HG02642 (cell line): ENCODE measurements around the gene APPBP2.
"Not testable (repeated sequence)": the region's sequence is repeated elsewhere in the genome, so short reads cannot be mapped to it uniquely, and the experiment has no call there.

ENCODE experiments used
- ATAC-seq: cut with Tn5 transposase; IDR thresholded peaks from one replicate; pipeline ENCODE4 v1.9.1; 2021; ENCODE audit warnings: mild to moderate bottlenecking; ENCODE audit not compliant: unreplicated experiment, poor library complexity

APPBP2 gene

DNA sequence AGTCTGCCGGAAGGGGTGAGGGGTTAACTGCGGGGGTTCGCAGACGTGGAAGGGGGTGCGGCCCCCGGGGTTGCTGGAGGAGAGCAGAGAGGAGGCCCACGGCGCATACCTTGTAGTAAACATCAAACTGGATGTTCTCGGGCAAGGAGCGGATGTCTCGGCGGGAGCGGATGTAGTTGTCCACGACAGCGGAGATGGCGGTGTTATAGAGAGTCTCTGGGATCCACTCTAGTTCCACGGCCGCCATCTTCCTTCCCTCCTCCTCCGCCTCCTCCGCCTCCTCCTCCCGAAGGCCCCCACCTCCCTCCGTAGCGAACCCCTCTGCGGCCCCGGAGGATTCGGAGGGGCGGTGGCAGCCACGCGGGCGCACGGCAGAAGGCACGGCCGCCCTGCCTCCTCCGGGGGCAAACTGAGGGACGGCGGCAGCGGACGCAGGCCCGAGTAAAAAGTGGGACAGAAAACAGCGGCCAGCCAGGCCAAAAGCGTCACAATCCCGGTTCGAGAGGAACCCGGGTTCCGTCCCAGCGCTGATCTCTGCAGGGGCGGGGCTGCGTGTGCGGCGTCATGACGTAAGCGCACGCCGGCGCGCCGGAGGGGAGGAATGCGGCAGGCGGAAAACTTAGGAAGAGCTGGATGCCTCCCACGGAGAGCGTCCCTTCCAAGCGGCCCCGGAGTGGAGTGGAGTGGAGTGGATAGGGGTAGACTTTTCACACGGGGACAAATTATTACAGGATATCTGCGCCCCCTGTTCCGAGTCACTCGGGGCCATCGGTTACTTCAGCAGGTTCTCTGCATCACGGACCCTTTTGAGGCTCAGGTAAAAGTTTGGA is at the start of gene APPBP2:
Gene APPBP2 (minus strand): TSS at position 558 of the 830 bp plus-strand sequence. CDS start 311 bp downstream, at position 247.
- peak; percentile 93 for ATAC-seq

DNA sequence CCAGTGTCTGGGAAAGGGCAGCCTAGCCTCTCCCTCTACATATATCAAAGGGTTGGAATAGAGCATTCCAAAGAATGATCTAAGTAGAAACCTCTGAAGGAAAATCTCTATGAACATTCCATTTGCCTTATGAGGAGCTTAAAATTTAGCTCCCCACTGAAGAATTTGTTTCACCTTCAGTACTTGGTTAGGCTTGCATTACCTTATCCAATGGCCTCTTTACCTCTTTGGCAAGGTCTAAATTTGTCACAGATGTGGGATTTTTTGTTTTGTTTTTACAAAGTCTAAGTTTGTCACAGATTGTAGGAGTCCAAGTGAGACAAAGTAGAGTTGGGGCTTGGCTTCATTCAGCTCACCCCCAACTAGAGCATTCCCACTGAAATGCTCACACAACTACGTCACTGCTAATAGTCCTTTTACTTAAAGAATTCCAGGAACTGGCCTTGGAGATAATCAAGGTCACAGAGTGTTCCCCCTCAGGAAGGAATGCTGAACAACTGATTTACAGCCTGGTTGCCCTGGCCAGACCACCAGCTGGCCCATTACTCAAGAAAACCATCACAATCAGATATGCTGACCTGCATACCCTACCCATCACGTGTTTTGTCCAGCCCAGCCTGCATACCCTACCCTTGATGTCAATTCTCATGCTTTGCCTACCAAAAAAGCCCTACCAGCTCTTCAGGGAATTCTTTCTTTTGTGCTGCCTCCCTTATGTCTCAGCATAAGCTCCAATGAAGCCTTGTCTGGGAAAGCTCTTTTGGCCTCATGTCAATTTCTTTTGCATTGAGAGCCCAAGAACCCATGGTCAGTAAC is 47.4 kb upstream of the APPBP2 start:
- ATAC-seq: no peak

- no peak for ATAC-seq
These were observed 39.2 kb upstream of the APPBP2 start for GRCh38 chr17:60565233-60565632.

DNA sequence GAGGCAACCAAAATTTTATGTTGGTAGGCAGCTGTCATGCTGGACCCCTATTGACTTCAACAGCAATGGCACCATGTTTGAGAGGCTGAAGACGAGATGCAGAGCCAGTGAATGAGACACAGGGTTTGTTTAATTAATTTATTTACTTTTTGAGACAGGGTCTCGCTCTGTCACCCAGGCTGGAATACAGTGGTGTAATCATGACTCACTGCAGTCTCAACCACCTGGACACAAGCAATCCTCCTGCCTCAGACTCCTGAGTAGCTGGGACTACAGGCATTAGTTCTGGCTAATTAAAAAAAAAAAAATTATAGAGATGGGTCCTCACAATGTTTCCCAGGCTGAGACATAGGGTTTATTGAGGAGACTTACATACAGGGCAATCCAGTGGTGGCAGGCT is 37.7 kb upstream of the APPBP2 start:
- ATAC-seq: no peak

GRCh38 chr17:60562421-60562820 is 36.4 kb upstream of the APPBP2 start:
- ATAC-seq: no peak

- no peak for ATAC-seq
These were observed 34.8 kb upstream of the APPBP2 start for GRCh38 chr17:60560860-60561257.

DNA sequence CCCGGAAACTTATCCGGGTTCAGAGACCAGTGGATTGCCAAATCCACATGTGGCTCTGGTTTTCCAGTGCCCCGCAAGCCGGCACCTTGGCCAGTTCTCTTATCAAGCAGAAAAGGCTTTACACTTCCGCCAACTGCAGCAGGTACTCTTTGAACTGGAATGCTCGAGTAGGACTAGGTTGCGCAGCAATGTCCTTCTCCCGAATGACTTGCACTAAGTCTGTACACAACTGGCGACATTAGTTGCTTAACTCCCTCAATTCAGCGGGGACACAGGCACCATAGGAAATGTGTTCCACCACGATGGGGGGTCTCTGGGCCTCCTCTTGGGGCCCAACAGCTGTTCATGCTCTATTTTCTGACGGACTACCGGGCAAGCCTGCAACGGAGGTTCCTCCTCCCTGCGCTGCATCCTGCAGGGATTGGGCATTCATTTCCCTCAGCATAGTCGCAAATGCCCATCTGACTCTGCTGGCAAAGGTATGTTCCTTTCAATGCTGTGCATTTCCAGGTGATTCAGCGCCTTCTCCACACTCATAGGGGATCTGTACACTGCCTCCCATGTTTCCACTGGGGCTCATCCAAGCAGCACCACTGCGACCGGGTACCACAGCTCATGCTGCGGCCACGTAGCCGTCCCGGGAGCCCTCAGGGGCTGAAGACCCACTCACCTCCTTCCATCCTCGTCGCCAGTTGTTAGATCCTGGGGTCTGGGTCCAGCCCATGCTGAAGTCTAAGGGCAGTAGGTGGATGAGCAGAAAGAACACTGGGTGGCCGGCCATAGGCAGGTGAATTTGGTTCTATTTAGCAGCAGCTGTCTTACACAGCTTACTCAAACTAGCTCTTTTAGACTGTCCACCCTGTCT is 34.2 kb upstream of the APPBP2 start:
- no peak for ATAC-seq

- ATAC-seq: no peak
These were observed 33.6 kb upstream of the APPBP2 start for GRCh38 chr17:60559659-60559994.

DNA sequence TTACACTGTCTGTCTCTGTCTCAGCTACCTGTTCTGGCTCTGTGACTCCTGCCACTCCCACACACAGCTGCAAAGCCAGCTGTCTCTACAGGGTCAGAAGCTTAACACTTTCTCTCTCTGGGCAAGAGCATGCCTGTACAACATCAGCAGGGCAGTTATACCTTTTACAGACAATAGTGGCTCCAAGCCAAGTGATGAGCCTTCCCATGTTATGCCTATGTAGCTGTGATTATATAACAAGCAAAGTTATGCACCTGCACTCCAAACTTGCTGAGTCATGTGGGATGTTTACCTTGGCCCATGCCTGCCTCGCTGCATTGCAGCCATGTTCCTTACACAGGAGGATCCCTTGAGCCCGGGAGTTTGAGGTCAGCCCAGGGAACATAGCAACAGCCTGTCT is 31.8 kb upstream of the APPBP2 start:
- no peak for ATAC-seq

DNA sequence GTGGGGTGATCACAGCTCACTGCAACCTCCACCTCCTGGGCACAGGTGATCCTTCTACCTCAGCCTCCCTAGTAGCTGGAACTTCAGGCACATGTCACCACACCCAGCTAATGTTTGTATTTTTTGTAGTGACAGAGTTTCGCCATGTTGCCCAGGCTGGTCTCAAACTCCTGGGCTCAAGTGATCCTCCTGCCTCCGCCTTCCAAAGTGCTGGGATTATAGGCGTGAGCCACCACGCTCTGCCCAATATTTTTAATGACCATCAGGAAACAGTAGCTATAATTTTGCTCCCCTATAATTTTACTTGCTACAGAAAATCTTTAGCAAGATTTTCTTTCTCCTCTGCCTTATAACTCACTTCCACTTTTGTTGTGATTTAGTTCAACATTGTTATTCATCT is 29.7 kb upstream of the APPBP2 start:
- no peak for ATAC-seq

DNA sequence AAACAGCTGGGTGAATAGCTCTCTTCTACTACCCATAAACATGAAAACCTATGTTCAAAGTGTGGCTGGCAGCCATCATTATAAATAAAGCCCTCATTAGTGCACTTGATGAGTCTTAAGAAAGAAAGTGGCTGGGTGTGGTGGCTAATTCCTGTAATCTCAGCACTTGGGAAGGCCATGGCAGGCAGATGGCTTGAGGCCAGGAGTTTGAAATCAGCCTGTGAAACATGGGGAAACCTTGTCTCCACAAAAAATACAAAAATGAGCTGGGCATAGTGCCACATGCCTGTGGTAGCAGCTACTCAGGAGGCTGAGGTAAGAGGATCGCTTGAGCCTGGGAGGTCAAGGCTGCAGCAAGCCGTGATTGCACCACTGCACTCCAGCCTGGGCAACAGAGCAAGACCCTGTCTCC is 28.3 kb upstream of the APPBP2 start:
- ATAC-seq: no peak

DNA sequence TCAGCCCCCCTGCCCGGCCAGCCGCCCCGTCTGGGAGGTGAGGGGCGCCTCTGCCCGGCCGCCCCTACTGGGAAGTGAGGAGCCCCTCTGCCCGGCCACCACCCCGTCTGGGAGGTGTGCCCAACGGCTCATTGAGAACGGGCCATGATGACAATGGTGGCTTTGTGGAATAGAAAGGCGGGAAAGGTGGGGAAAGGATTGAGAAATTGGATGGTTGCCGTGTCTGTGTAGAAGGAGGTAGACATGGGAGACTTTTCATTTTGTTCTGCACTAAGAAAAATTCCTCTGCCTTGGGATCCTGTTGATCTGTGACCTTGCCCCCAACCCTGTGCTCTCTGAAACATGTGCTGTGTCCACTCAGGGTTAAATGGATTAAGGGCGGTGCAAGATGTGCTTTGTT is 26.2 kb upstream of the APPBP2 start:
- not testable (repeated sequence) for ATAC-seq

- ATAC-seq: no peak
These were observed 22.9 kb upstream of the APPBP2 start for GRCh38 chr17:60548990-60549389.

- no peak for ATAC-seq
These were observed 19.6 kb upstream of the APPBP2 start for GRCh38 chr17:60545465-60546191.

DNA sequence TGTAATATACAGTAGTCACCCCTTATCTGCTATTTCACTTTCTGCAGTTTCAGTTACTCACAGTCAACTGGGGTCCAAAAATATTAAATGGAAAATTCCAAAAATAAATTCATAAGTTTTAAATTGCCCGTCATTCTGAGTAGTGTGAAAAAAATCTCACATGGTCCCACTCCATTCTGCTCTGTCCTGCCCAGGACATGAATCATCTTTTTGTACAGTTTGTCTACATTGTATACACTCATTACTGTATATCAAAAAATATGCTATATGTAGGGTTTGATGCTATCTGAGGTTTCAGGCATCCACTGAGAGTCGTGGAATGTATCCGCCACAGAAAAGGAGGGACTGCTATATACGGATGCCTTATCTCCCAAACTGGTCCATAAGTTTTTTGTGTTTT is 16.0 kb upstream of the APPBP2 start:
- ATAC-seq: no peak

DNA sequence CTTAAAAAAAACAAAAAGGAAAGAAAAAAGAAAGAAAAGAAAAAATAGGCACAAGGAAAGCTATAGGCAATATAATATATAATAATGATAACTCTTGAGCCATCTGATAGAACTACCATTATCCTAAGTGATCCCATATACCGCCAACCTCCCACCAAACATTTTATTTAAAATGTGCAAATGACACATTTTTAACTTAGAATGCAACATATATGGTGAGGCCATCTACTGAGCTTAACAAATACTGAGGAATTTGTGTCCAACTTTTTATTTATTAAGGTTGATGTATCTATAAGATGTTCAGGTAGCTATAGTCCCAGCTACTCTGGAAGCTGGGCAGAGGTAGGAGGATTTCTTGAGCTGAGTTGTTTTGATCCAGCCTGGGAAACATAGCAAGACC is 14.4 kb upstream of the APPBP2 start:
- no peak for ATAC-seq

DNA sequence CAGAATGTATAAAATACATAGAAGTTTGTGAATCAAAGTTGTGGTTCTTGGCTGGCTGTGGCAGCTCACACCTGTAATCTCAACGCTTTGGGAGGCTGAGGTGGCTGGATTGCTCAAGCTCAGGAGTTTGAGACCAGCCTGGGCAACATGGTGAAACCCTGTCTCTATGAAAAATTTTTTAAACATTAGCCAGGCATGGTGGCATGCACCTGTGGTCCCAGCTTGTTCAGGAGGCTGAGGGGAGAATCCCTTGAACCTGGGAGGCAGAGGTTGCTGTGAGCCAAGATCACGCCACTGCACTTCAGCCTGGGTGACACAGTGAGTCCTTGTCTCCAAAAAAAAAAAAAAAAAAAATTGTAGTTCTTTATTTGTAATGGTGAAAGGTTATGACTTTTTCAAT is 13.8 kb upstream of the APPBP2 start:
- no peak for ATAC-seq

GRCh38 chr17:60538726-60539125 is 12.7 kb upstream of the APPBP2 start:
- ATAC-seq: no peak

- no peak for ATAC-seq
These were observed 9.6 kb upstream of the APPBP2 start for GRCh38 chr17:60535382-60536279.
